HG02623 (cell line): ENCODE data around the gene PA2G4.
"Not testable (repeated sequence)": the region's sequence is repeated elsewhere in the genome, so short reads cannot be mapped to it uniquely, and the experiment has no call there.

ENCODE experiments used
- ATAC-seq: cut with Tn5 transposase; IDR thresholded peaks from one replicate; pipeline ENCODE4 v1.9.1; 2021; ENCODE audit warnings: moderate library complexity; ENCODE audit not compliant: unreplicated experiment

PA2G4 gene

GRCh38 chr12:56152756-56153677 is 48.7 kb downstream of the PA2G4 start:
- no peak for ATAC-seq

- no peak for ATAC-seq
These were observed 49.3 kb downstream of the PA2G4 start for GRCh38 chr12:56153678-56154065.

- no peak for ATAC-seq
These were observed 50.0 kb downstream of the PA2G4 start for GRCh38 chr12:56154246-56154771.

GRCh38 chr12:56154818-56155217 is 50.5 kb downstream of the PA2G4 start:
- ATAC-seq = no peak

- ATAC-seq = no peak
These were observed 51.0 kb downstream of the PA2G4 start for GRCh38 chr12:56155256-56155845.

- ATAC-seq = not testable (repeated sequence)
These were observed 52.3 kb downstream of the PA2G4 start for GRCh38 chr12:56156464-56157200.

- ATAC-seq = peak; percentile 30
These were observed 53.1 kb downstream of the PA2G4 start for GRCh38 chr12:56157201-56158028.

- peak; percentile 79 for ATAC-seq
These were observed 53.9 kb downstream of the PA2G4 start, which contains the start of gene MYL6 for GRCh38 chr12:56158029-56158925. Gene MYL6, plus strand, starts transcription at chr12:56158359. Its CDS starts 43 bp downstream, at chr12:56158402.

- ATAC-seq = no peak
These were observed 54.6 kb downstream of the PA2G4 start for GRCh38 chr12:56158926-56159461.

GRCh38 chr12:56159482-56160192 is 55.3 kb downstream of the PA2G4 start:
- no peak for ATAC-seq

GRCh38 chr12:56160193-56160763 is 55.9 kb downstream of the PA2G4 start:
- no peak for ATAC-seq

- ATAC-seq = no peak
These were observed 56.7 kb downstream of the PA2G4 start for GRCh38 chr12:56160894-56161689.

- no peak for ATAC-seq
These were observed 57.5 kb downstream of the PA2G4 start for GRCh38 chr12:56161690-56162351.

- ATAC-seq = no peak
These were observed 58.3 kb downstream of the PA2G4 start for GRCh38 chr12:56162468-56163290.
